ENCODE data around the gene PRLH.

PRLH gene

GRCh38 chr2:237600205-237600846 is 34.0 kb downstream of the PRLH start:
- TF ChIP-seq SUZ12 (IDR thresholded peaks at IDR 0.05; ENCODE audit: extremely low read depth, insufficient read depth, insufficient read length) (no peak), ZNF274 (IDR thresholded peaks at IDR 0.05; ENCODE audit: low read depth, low read length) (no peak)
- DNase-seq (ENCODE audit: low read depth, low spot score), result no peak
- no peaks in the 10 kb centered on the region for H3K27me3 ChIP-seq (ENCODE audit: insufficient read depth, insufficient read length)
- 0 out of 2 replicates have a peak, but pooled peaks cover 4% of the 10 kb centered on the region for H3K9me3 ChIP-seq (ENCODE audit: insufficient read depth, low read length)
- H3K4me1 ChIP-seq (ENCODE audit: insufficient read depth, insufficient read length), result peaks cover 27% of the 10 kb centered on the region
- H3K36me3 ChIP-seq (ENCODE audit: insufficient read depth, insufficient read length, low read length), result no peaks in the 10 kb centered on the region
- H3K9ac ChIP-seq (ENCODE audit: insufficient read length, low read depth), result no peak overlapping the region
- H3K4me3 ChIP-seq (ENCODE audit: insufficient read length, low read depth), result no peak overlapping the region

- Histone ChIP-seq H3K4me3 (ENCODE audit: insufficient read length, low read depth) (no peak overlapping the region), H3K4me1 (ENCODE audit: insufficient read depth, insufficient read length) (peaks cover 21% of the 10 kb centered on the region), H3K27me3 (ENCODE audit: insufficient read depth, insufficient read length) (no peaks in the 10 kb centered on the region), H3K36me3 (ENCODE audit: insufficient read depth, insufficient read length, low read length) (no peaks in the 10 kb centered on the region), H3K9ac (ENCODE audit: insufficient read length, low read depth) (peak overlapping the region; percentile 5), H3K9me3 (ENCODE audit: insufficient read depth, low read length) (peaks cover 11% of the 10 kb centered on the region; the same call in 1 of the 2 replicates)
- DNase-seq (ENCODE audit: low read depth, low spot score), result peak; percentile 77
- TF ChIP-seq SUZ12 (IDR thresholded peaks at IDR 0.05; ENCODE audit: extremely low read depth, insufficient read depth, insufficient read length) (no peak), YY1 (IDR thresholded peaks at IDR 0.05; ENCODE audit: insufficient read depth, insufficient read length) (no peak)
Measured at GRCh38 chr2:237601453-237602116, 35.2 kb downstream of the PRLH start.

- Histone ChIP-seq H3K27me3 (ENCODE audit: insufficient read depth, insufficient read length) (no peaks in the 10 kb centered on the region), H3K4me3 (ENCODE audit: insufficient read length, low read depth) (no peak overlapping the region)
- no peak for DNase-seq (ENCODE audit: low read depth, low spot score)
Measured at GRCh38 chr2:237602409-237602808, 36.0 kb downstream of the PRLH start.

GRCh38 chr2:237603049-237603717 is 36.8 kb downstream of the PRLH start:
- peak overlapping the region; percentile 53 for H3K9ac ChIP-seq (ENCODE audit: insufficient read length, low read depth)

More at GRCh38 chr2:237602409-237602808, 36.0 kb downstream of the PRLH start:
- Histone ChIP-seq H3K36me3 (ENCODE audit: insufficient read depth, insufficient read length, low read length) (no peaks in the 10 kb centered on the region), H3K4me1 (ENCODE audit: insufficient read depth, insufficient read length) (peaks cover 21% of the 10 kb centered on the region), H3K9me3 (ENCODE audit: insufficient read depth, low read length) (peaks cover 13% of the 10 kb centered on the region; the same call in 1 of the 2 replicates), H3K9ac (ENCODE audit: insufficient read length, low read depth) (no peak overlapping the region)
- TF ChIP-seq ZNF274 (IDR thresholded peaks at IDR 0.05; ENCODE audit: low read depth, low read length) (no peak), YY1 (IDR thresholded peaks at IDR 0.05; ENCODE audit: insufficient read depth, insufficient read length) (no peak), SUZ12 (IDR thresholded peaks at IDR 0.05; ENCODE audit: extremely low read depth, insufficient read depth, insufficient read length) (no peak)

GRCh38 chr2:237603718-237604362 is 37.5 kb downstream of the PRLH start:
- peak; percentile 68 for DNase-seq (ENCODE audit: low read depth, low spot score)
- H3K36me3 ChIP-seq (ENCODE audit: insufficient read depth, insufficient read length, low read length), result no peaks in the 10 kb centered on the region
- no peaks in the 10 kb centered on the region for H3K27me3 ChIP-seq (ENCODE audit: insufficient read depth, insufficient read length)
- no peak for TF ChIP-seq SUZ12 (IDR thresholded peaks at IDR 0.05; ENCODE audit: extremely low read depth, insufficient read depth, insufficient read length)
- no peak for TF ChIP-seq YY1 (IDR thresholded peaks at IDR 0.05; ENCODE audit: insufficient read depth, insufficient read length)
- TF ChIP-seq ZNF274 (IDR thresholded peaks at IDR 0.05; ENCODE audit: low read depth, low read length), result no peak
- H3K4me3 ChIP-seq (ENCODE audit: insufficient read length, low read depth), result no peak overlapping the region
- H3K9me3 ChIP-seq (ENCODE audit: insufficient read depth, low read length), result peaks cover 13% of the 10 kb centered on the region; the same call in 1 of the 2 replicates
- peak overlapping the region; percentile 53 for H3K9ac ChIP-seq (ENCODE audit: insufficient read length, low read depth)
- peaks cover 16% of the 10 kb centered on the region for H3K4me1 ChIP-seq (ENCODE audit: insufficient read depth, insufficient read length)

More at GRCh38 chr2:237603049-237603717, 36.8 kb downstream of the PRLH start:
- no peak for DNase-seq (ENCODE audit: low read depth, low spot score)
- H3K27me3 ChIP-seq (ENCODE audit: insufficient read depth, insufficient read length), result no peaks in the 10 kb centered on the region
- TF ChIP-seq ZNF274 (IDR thresholded peaks at IDR 0.05; ENCODE audit: low read depth, low read length) (no peak), YY1 (IDR thresholded peaks at IDR 0.05; ENCODE audit: insufficient read depth, insufficient read length) (no peak), SUZ12 (IDR thresholded peaks at IDR 0.05; ENCODE audit: extremely low read depth, insufficient read depth, insufficient read length) (no peak)
- peaks cover 13% of the 10 kb centered on the region; the same call in 1 of the 2 replicates for H3K9me3 ChIP-seq (ENCODE audit: insufficient read depth, low read length)
- H3K4me3 ChIP-seq (ENCODE audit: insufficient read length, low read depth), result no peak overlapping the region
- no peaks in the 10 kb centered on the region for H3K36me3 ChIP-seq (ENCODE audit: insufficient read depth, insufficient read length, low read length)
- H3K4me1 ChIP-seq (ENCODE audit: insufficient read depth, insufficient read length), result peaks cover 21% of the 10 kb centered on the region

GRCh38 chr2:237604391-237604790 is 38.0 kb downstream of the PRLH start:
- Histone ChIP-seq H3K27me3 (ENCODE audit: insufficient read depth, insufficient read length) (no peaks in the 10 kb centered on the region), H3K4me1 (ENCODE audit: insufficient read depth, insufficient read length) (peaks cover 15% of the 10 kb centered on the region), H3K9me3 (ENCODE audit: insufficient read depth, low read length) (peaks cover 13% of the 10 kb centered on the region; the same call in 1 of the 2 replicates), H3K4me3 (ENCODE audit: insufficient read length, low read depth) (no peak overlapping the region), H3K36me3 (ENCODE audit: insufficient read depth, insufficient read length, low read length) (no peaks in the 10 kb centered on the region), H3K9ac (ENCODE audit: insufficient read length, low read depth) (no peak overlapping the region)
- no peak for DNase-seq (ENCODE audit: low read depth, low spot score)
- TF ChIP-seq SUZ12 (IDR thresholded peaks at IDR 0.05; ENCODE audit: extremely low read depth, insufficient read depth, insufficient read length) (no peak), YY1 (IDR thresholded peaks at IDR 0.05; ENCODE audit: insufficient read depth, insufficient read length) (no peak)

Measured in NT2/D1 (cell line).